Thyroid gland (tissue), 4 donors: ENCODE results near the gene ARHGEF33. TPM values are rescaled to one million over a fixed set of nuclear protein-coding genes. Genes with fewer than 3 reads are reported as not detected.
"Not testable (repeated sequence)": the region's sequence is repeated elsewhere in the genome, so short reads cannot be mapped to it uniquely, and the experiment has no call there.

Experiments
- DNase-seq, 2 donors: peaks; one replicate each; pipeline ENCODE4 v3.0.0-alpha.2; 2019
- H3K27ac ChIP-seq, 3 donors: fragments of 200-600 bp; sonication (generic); 1 replicate in 2 of 3; 2 replicates in 1 of 3; pipeline ENCODE4 v1.5.1; 2016 to 2019; ENCODE audit warnings: mild to moderate bottlenecking in 1 of 3, moderate library complexity in 1 of 3
- H3K27me3 ChIP-seq: fragments of 200-600 bp; sonication (generic); one replicate; pipeline ENCODE4 v1.5.1; 2019
- H3K36me3 ChIP-seq, 2 donors: fragments of 200-600 bp; sonication (generic); one replicate each; pipeline ENCODE4 v1.5.1; 2016 to 2019
- H3K4me1 ChIP-seq, 2 donors: fragments of 200-600 bp; sonication (generic); one replicate each; pipeline ENCODE4 v1.5.1; 2017 to 2019
- H3K4me3 ChIP-seq, 3 donors: fragments of 200-600 bp; sonication (generic); replicated peaks in 1 of 3; 1 replicate in 2 of 3; 2 replicates in 1 of 3; pipeline ENCODE4 v1.5.1; 2016; ENCODE audit warnings: mild to moderate bottlenecking in 1 of 3
- H3K9me3 ChIP-seq: fragments of 200-600 bp; sonication (generic); one replicate; pipeline ENCODE4 v1.5.1; 2017
- POLR2A ChIP-seq, 2 donors: fragments of 450-650 bp; IDR thresholded peaks; one replicate each; pipeline ENCODE4 v1.6.1; 2017; ENCODE audit warnings: antibody characterized with exemption in 2 of 2, mild to moderate bottlenecking in 2 of 2, moderate library complexity in 1 of 2
- WGBS, 2 donors: methylation state at CpG; one replicate each; pipeline ENCODE4 v1.1.5; 2017; 5-methylcytosine and 5-hydroxymethylcytosine counted together
- intact Hi-C: fragments of 100-400 bp; cut with DNase I; formaldehyde crosslinking; loops from one replicate; pipeline ENCODE4 v1.15.1; 2023
- total RNA-seq, 4 donors: library from RNA; depleted of rRNA; stranded (reverse); fragments of >200 nt; gene quantifications; one replicate each; pipeline ENCODE4 v1.2.3, GENCODE V29; 2016
- TF ChIP-seq, protein P1 (sequence below), 6 experiments: fragments of 200-600 bp in 3 of 6; fragments of 450-650 bp in 3 of 6; sonication (generic) in 3 of 6; IDR thresholded peaks; one replicate each; pipeline ENCODE4 v1.5.1; 2016 to 2019; ENCODE audit warnings: antibody characterized with exemption in 6 of 6, mild to moderate bottlenecking in 2 of 6, inconsistent platforms in 1 of 6, moderate library complexity in 1 of 6

Gene ARHGEF33
- total RNA-seq, 4 donors from 2014 or later: 1.3 to 4.6 (median 1.6) TPM

DNA sequence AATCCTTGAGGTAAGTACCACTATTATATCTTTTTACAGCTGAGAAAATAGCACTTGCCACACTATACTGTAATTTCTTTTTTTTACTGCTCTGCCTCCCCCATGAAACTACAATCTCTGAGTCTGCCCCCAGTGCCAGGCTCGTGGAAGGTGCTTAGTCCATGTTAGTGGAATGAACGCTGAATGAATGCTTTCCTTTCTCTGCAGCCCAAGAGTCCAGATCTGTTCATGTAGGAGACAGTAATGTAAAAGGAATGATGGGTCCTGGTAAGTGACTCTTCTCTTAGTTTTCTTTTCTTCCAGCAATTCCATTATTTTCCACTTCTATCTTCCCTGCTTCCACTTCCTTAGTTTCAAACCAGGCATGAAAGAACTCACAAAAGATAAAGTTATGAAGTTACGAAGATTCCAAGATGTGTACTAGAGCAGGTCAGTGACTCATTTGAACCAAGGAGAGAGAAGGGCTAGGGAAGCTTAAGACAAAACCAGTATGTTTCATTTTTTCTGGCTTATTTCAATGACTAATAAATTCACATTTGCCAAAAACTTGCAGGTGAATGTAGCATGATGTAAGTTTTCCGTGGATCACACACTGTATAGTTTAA, 46.0 kb downstream of the ARHGEF33 start:
- intact Hi-C loops: no loop called here
- no peaks in the 10 kb centered on the region for H3K36me3 ChIP-seq
- no peak for TF ChIP-seq POLR2A (IDR thresholded peaks at IDR 0.05)
- TF ChIP-seq, protein P1, sequence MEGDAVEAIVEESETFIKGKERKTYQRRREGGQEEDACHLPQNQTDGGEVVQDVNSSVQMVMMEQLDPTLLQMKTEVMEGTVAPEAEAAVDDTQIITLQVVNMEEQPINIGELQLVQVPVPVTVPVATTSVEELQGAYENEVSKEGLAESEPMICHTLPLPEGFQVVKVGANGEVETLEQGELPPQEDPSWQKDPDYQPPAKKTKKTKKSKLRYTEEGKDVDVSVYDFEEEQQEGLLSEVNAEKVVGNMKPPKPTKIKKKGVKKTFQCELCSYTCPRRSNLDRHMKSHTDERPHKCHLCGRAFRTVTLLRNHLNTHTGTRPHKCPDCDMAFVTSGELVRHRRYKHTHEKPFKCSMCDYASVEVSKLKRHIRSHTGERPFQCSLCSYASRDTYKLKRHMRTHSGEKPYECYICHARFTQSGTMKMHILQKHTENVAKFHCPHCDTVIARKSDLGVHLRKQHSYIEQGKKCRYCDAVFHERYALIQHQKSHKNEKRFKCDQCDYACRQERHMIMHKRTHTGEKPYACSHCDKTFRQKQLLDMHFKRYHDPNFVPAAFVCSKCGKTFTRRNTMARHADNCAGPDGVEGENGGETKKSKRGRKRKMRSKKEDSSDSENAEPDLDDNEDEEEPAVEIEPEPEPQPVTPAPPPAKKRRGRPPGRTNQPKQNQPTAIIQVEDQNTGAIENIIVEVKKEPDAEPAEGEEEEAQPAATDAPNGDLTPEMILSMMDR (IDR thresholded peaks at IDR 0.05): no peak
- DNase-seq: no peak
- H3K4me3 ChIP-seq: no peak overlapping the region
- H3K27me3 ChIP-seq: no peaks in the 10 kb centered on the region
- H3K9me3 ChIP-seq: no peaks in the 10 kb centered on the region
- H3K4me1 ChIP-seq: no peaks in the 10 kb centered on the region
- 91 to 95% methylated on average over 4 of the region's 4 CpGs for WGBS, 2 donors
- H3K27ac ChIP-seq: no peak overlapping the region

DNA sequence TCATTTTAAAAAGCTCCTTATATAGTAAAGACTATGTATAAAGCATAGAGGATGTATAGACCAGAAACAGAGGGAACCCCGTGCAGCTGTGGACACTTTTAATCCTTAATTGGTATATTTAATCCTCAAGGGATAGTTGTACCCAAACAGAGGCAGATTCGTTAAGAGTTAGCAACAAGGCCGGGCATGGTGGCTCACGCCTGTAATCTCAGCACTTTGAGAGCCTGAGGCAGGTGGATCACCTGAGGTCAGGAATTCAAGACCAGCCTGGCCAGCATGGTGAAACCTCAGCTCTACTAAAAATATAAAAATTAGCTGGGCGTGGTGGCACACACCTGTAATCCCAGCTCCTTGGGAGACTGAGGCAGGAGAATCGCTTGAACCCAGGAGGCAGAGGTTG, 46.8 kb downstream of the ARHGEF33 start:
- H3K27ac ChIP-seq, intact Hi-C loops, H3K9me3 ChIP-seq, H3K36me3 ChIP-seq, H3K4me1 ChIP-seq, H3K4me3 ChIP-seq, DNase-seq, H3K27me3 ChIP-seq: not testable (repeated sequence)
- WGBS, 2 donors: 86 to 89% methylated on average over 6 of the region's 6 CpGs

DNA sequence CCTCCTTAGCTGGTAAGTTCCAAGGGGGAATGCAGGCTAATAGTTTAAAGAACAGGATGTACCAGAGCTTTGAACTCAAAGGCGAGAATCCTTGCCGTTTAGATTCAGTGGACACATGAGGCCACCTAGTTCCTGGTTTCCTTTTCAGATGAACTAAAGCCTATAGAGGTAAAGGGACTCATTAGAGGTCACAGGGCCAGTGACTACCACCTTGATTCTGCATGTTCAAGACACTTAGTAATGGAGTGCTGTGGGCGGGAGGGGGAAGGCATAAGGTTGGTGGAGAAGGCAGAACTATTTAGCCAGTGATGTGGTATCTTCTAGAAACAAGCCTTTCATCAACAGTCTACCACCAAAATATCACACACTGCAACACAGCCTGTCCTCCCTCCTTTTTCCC, 47.9 kb downstream of the ARHGEF33 start:
- 90 to 98% methylated on average over 3 of the region's 3 CpGs for WGBS, 2 donors
- TF ChIP-seq, protein P1 (IDR thresholded peaks at IDR 0.05): no peak
- TF ChIP-seq POLR2A (IDR thresholded peaks at IDR 0.05): no peak
- no peak for DNase-seq
- intact Hi-C loops: no loop called here
- Histone ChIP-seq H3K4me3 (no peak overlapping the region), H3K27me3 (no peaks in the 10 kb centered on the region), H3K9me3 (no peaks in the 10 kb centered on the region), H3K4me1 (no peaks in the 10 kb centered on the region), H3K27ac (no peak overlapping the region), H3K36me3 (no peaks in the 10 kb centered on the region)

DNA sequence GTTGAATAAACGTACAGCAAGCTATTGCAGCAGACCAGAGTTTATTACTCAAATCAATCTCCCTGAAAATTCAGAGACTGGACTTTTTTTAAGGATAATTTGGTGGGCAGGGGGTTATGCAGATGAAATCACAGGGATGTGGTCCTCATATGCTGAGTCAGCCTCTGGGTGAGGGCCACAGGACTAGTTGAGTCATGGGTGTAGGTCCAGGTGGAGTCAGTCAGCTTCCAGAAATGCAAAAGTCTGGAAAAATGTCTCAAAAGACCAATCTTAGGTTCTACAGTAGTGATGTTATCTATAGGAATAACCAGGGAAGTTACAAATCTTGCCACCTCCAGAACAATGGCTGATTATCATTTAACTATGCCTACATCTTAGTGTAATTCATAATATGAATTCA, 51.1 kb downstream of the ARHGEF33 start:
- Histone ChIP-seq H3K4me3 (no peak overlapping the region), H3K4me1 (no peaks in the 10 kb centered on the region), H3K27me3 (no peaks in the 10 kb centered on the region), H3K27ac (no peak overlapping the region), H3K36me3 (no peaks in the 10 kb centered on the region), H3K9me3 (no peaks in the 10 kb centered on the region)
- TF ChIP-seq, protein P1 (IDR thresholded peaks at IDR 0.05): no peak
- TF ChIP-seq POLR2A (IDR thresholded peaks at IDR 0.05): no peak
- whole genome bisulfite sequencing, 2 donors: 85 to 100% methylated on average over 1 of the region's 1 CpG
- intact Hi-C loops: loop anchor here (10.0 kb wide), 1 partner anchor 284 kb away; no protein-coding TSS in a partner anchor
- DNase-seq: no peak

DNA sequence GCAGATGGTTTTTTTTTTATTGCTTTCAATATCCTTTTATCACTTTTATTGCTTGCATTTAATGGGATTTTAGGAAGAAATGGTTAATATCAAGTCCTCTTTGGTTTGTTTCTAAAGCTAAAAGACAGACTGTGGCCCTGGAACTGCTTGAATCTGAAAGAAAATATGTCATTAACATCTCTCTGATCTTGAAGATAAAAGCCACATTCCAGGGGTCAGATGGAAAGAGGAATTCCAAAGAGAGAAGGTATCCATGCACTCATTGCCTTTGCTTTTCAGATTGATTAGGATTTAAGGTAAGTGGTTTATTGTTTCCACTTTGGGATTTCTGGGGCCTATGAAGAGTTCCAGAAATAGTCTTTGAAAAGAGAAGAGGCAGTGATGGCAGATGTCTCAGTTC, 54.1 kb downstream of the ARHGEF33 start:
- no peak overlapping the region for H3K4me3 ChIP-seq
- H3K4me1 ChIP-seq: peaks cover 9 to 10% of the 10 kb centered on the region in 2 donors
- H3K36me3 ChIP-seq: no peaks in the 10 kb centered on the region
- no peak for DNase-seq
- H3K9me3 ChIP-seq: no peaks in the 10 kb centered on the region
- H3K27me3 ChIP-seq: no peaks in the 10 kb centered on the region
- no peak overlapping the region for H3K27ac ChIP-seq
- intact Hi-C loops: loop anchor here (10.0 kb wide), 1 partner anchor 281 kb away; no protein-coding TSS in a partner anchor
- TF ChIP-seq POLR2A (IDR thresholded peaks at IDR 0.05): no peak
- TF ChIP-seq, protein P1 (IDR thresholded peaks at IDR 0.05): no peak
